H9 (cell line): ENCODE measurements around the gene LIMK2. TPM values are rescaled to one million over a fixed set of nuclear protein-coding genes. Genes with fewer than 3 reads are reported as not detected.

Experiments
- DNase-seq: peaks from one replicate; pipeline ENCODE4 v3.0.0-alpha.2; 2017
- H2AFZ ChIP-seq: one replicate; pipeline ENCODE4 v1.6.1; 2013; ENCODE audit warnings: mild to moderate bottlenecking, low read length, control low read depth, moderate library complexity
- H2AK5ac ChIP-seq: 2 replicates; pipeline ENCODE4 v1.6.1; 2013; ENCODE audit warnings: low read length, control low read depth, mixed read lengths; ENCODE audit not compliant: insufficient read length
- H2BK120ac ChIP-seq: one replicate; pipeline ENCODE4 v1.6.1; 2013; ENCODE audit warnings: low read depth, mild to moderate bottlenecking, low read length, control low read depth, inconsistent platforms; ENCODE audit not compliant: poor library complexity, severe bottlenecking
- H2BK12ac ChIP-seq: 2 replicates; pipeline ENCODE4 v1.6.1; 2013; ENCODE audit warnings: low read length, control low read depth, mixed read lengths, low read depth; ENCODE audit not compliant: insufficient read length
- H2BK15ac ChIP-seq: 2 replicates; pipeline ENCODE4 v1.6.1; 2013; ENCODE audit warnings: low read depth, low read length, control low read depth
- H2BK20ac ChIP-seq: one replicate; pipeline ENCODE4 v1.6.1; 2013; ENCODE audit warnings: low read depth, mild to moderate bottlenecking, low read length, control low read depth, inconsistent platforms; ENCODE audit not compliant: poor library complexity, severe bottlenecking
- H2BK5ac ChIP-seq: 2 replicates; pipeline ENCODE4 v1.6.1; 2013; ENCODE audit warnings: low read length, control low read depth, mixed read lengths; ENCODE audit not compliant: insufficient read length
- H3K14ac ChIP-seq: 2 replicates; pipeline ENCODE4 v1.6.1; 2013; ENCODE audit warnings: low read length, control low read depth; ENCODE audit not compliant: insufficient read depth
- H3K18ac ChIP-seq: 2 replicates; pipeline ENCODE4 v1.6.1; 2013; ENCODE audit warnings: low read depth, mild to moderate bottlenecking, mixed read lengths, low read length, control low read depth; ENCODE audit not compliant: insufficient read length
- H3K23ac ChIP-seq: 2 replicates; pipeline ENCODE4 v1.6.1; 2013; ENCODE audit warnings: low read length, control low read depth, mixed read lengths, low read depth; ENCODE audit not compliant: insufficient read length
- H3K23me2 ChIP-seq: 2 replicates; pipeline ENCODE4 v1.6.1; 2013; ENCODE audit warnings: low read depth, mild to moderate bottlenecking, mixed read lengths, low read length, control low read depth; ENCODE audit not compliant: insufficient read length, poor library complexity, severe bottlenecking
- H3K27ac ChIP-seq: 2 replicates; pipeline ENCODE4 v1.5.1; 2013; ENCODE audit warnings: low read length, control low read depth, mixed read lengths, low read depth; ENCODE audit not compliant: insufficient read length
- H3K27me3 ChIP-seq: 2 replicates; pipeline ENCODE4 v1.6.1; 2013; ENCODE audit warnings: low read length, control low read depth, inconsistent platforms; ENCODE audit not compliant: insufficient read depth
- H3K4ac ChIP-seq: 2 replicates; pipeline ENCODE4 v1.6.1; 2013; ENCODE audit warnings: low read depth, mild to moderate bottlenecking, control low read depth, inconsistent platforms, low read length, moderate library complexity
- H3K4me1 ChIP-seq: 2 replicates; pipeline ENCODE4 v1.6.1; 2013; ENCODE audit warnings: low read length, control low read depth, inconsistent platforms; ENCODE audit not compliant: insufficient read depth
- H3K4me2 ChIP-seq: 2 replicates; pipeline ENCODE4 v1.6.1; 2013; ENCODE audit warnings: low read length, control low read depth, mixed read lengths; ENCODE audit not compliant: insufficient read length, insufficient read depth
- H3K56ac ChIP-seq: 2 replicates; pipeline ENCODE4 v1.6.1; 2013; ENCODE audit warnings: low read depth, mild to moderate bottlenecking, mixed read lengths, low read length, control low read depth; ENCODE audit not compliant: insufficient read length
- H3K79me1 ChIP-seq: 2 replicates; pipeline ENCODE4 v1.6.1; 2013; ENCODE audit warnings: low read depth, mild to moderate bottlenecking, moderate library complexity, low read length, control low read depth, inconsistent platforms; ENCODE audit not compliant: insufficient read depth, poor library complexity, severe bottlenecking
- H3K79me2 ChIP-seq: 2 replicates; pipeline ENCODE4 v1.6.1; 2013; ENCODE audit warnings: low read length, control low read depth, inconsistent platforms; ENCODE audit not compliant: insufficient read depth
- H3K9ac ChIP-seq: 2 replicates; pipeline ENCODE4 v1.6.1; 2013; ENCODE audit warnings: low read length, control low read depth, mixed read lengths; ENCODE audit not compliant: insufficient read length; ENCODE audit errors: extremely low read depth
- H3K9me3 ChIP-seq: one replicate; pipeline ENCODE4 v1.6.1; 2013; ENCODE audit warnings: low read depth, low read length, inconsistent platforms; ENCODE audit not compliant: control insufficient read depth
- H3T11ph ChIP-seq: one replicate; pipeline ENCODE4 v1.6.1; 2013; ENCODE audit warnings: mild to moderate bottlenecking, low read length, control low read depth, inconsistent platforms
- H4K20me1 ChIP-seq: one replicate; pipeline ENCODE4 v1.6.1; 2013; ENCODE audit not compliant: control insufficient read depth, insufficient read length, insufficient read depth
- H4K5ac ChIP-seq: 2 replicates; pipeline ENCODE4 v1.6.1; 2013; ENCODE audit warnings: low read depth, mild to moderate bottlenecking, mixed read lengths, low read length, control low read depth; ENCODE audit not compliant: insufficient read length
- H4K8ac ChIP-seq: replicated peaks from 2 replicates; pipeline ENCODE4 v1.6.1; 2013; ENCODE audit warnings: low read length, control low read depth, mixed read lengths, low read depth; ENCODE audit not compliant: insufficient read length
- H4K91ac ChIP-seq: 2 replicates; pipeline ENCODE4 v1.6.1; 2013; ENCODE audit warnings: low read depth, mild to moderate bottlenecking, moderate library complexity, mixed read lengths, low read length, control low read depth; ENCODE audit not compliant: insufficient read length
- H3K27ac Mint-ChIP-seq, 3 experiments: 2 replicates in 2 of 3; 3 replicates in 1 of 3; pipeline ENCODE4 v1.8.0; 2020 to 2021; ENCODE audit warnings: mixed read lengths in 3 of 3, mild to moderate bottlenecking in 1 of 3, moderate library complexity in 1 of 3
- H3K27me3 Mint-ChIP-seq: 2 replicates; pipeline ENCODE4 v1.8.0; 2021; ENCODE audit warnings: low read depth, mild to moderate bottlenecking, moderate library complexity, mixed read lengths
- H3K36me3 Mint-ChIP-seq, 3 experiments: 2 replicates in 2 of 3; 3 replicates in 1 of 3; pipeline ENCODE4 v1.8.0; 2020 to 2021; ENCODE audit warnings: low read depth in 3 of 3, mixed read lengths in 3 of 3; ENCODE audit not compliant: insufficient read depth in 1 of 3
- H3K4me1 Mint-ChIP-seq, 2 experiments: 2 replicates each; pipeline ENCODE4 v1.8.0; 2020; ENCODE audit warnings: mixed read lengths in 2 of 2
- H3K4me3 Mint-ChIP-seq, 2 experiments: 2 replicates in 1 of 2; 3 replicates in 1 of 2; pipeline ENCODE4 v1.8.0; 2020 to 2021; ENCODE audit warnings: mild to moderate bottlenecking in 2 of 2, mixed read lengths in 2 of 2, moderate library complexity in 1 of 2
- H3K9me3 Mint-ChIP-seq, 2 experiments: 2 replicates in 1 of 2; 3 replicates in 1 of 2; pipeline ENCODE4 v1.8.0; 2020; ENCODE audit warnings: mild to moderate bottlenecking in 2 of 2, mixed read lengths in 2 of 2, moderate library complexity in 1 of 2
- CTCF ChIP-seq: fragments of 200-600 bp; sonication (generic); conservative IDR thresholded peaks from 3 replicates; pipeline ENCODE4 v1.8.0; 2021; ENCODE audit warnings: antibody characterized with exemption, mild to moderate bottlenecking
- WGBS: extraction: QIAGEN DNeasy Blood & Tissue Kit; methylation state at CpG from one replicate; pipeline ENCODE4 v1.1.7; 2013; ENCODE audit warnings: missing lambda C conversion rate, low lambda C conversion rate, mixed read lengths; ENCODE audit not compliant: insufficient read length; ENCODE audit errors: extremely low coverage; 5-methylcytosine and 5-hydroxymethylcytosine counted together
- total RNA-seq: library from RNA; stranded (reverse); gene quantifications from 2 replicates; pipeline ENCODE4 v1.2.1, GENCODE V29; 2021

LIMK2 gene
- total RNA-seq, 1 experiment from 2014 or later = 51.3 TPM

- peaks cover 6% of the 10 kb centered on the region for H3K23me2 ChIP-seq
- peaks cover 19 to 20% of the 10 kb centered on the region in 2 experiments for H3K4me1 Mint-ChIP-seq
- no peak overlapping the region for H3K18ac ChIP-seq
- H2AFZ ChIP-seq = no peak overlapping the region
- no peak overlapping the region for H2BK12ac ChIP-seq
- no peaks in the 10 kb centered on the region for H3K9me3 Mint-ChIP-seq
- H3K9me3 ChIP-seq = no peaks in the 10 kb centered on the region
- peak overlapping the region; percentile 92 to 93 for H3K4me3 Mint-ChIP-seq
- H3K27me3 ChIP-seq = no peaks in the 10 kb centered on the region
- H3K4ac ChIP-seq = no peak overlapping the region
- H3K27ac Mint-ChIP-seq = peak overlapping the region in 1 of 3 experiments; percentile 89; a peak in 3 of 7 replicates
- no peak overlapping the region for H3K56ac ChIP-seq
- peaks cover 1% of the 10 kb centered on the region; the same call in 1 of the 2 replicates for H3K27me3 Mint-ChIP-seq
- peak overlapping the region; percentile 35 for H3K4me2 ChIP-seq
- H4K5ac ChIP-seq = no peak overlapping the region
- H2BK15ac ChIP-seq = no peak overlapping the region
- H3K9ac ChIP-seq = peak overlapping the region; percentile 65
- H3K4me1 ChIP-seq = no peaks in the 10 kb centered on the region
- H3K79me2 ChIP-seq = peaks cover 2% of the 10 kb centered on the region; the same call in 1 of the 2 replicates
- H4K91ac ChIP-seq = no peak overlapping the region
- no peak overlapping the region for H3T11ph ChIP-seq
- no peak overlapping the region for H2AK5ac ChIP-seq
- H2BK5ac ChIP-seq = no peak overlapping the region
- no peak overlapping the region for H2BK120ac ChIP-seq
- no peak overlapping the region for H3K23ac ChIP-seq
- H3K79me1 ChIP-seq = peaks cover 3% of the 10 kb centered on the region
- DNase-seq = no peak
- H4K20me1 ChIP-seq = no peaks in the 10 kb centered on the region
- peak overlapping the region; percentile 80 for H3K14ac ChIP-seq
- no peak overlapping the region for H3K27ac ChIP-seq
- no peak overlapping the region for H2BK20ac ChIP-seq
- TF ChIP-seq CTCF = no peak
- H4K8ac ChIP-seq = no peak overlapping the region
- peaks cover 0 to 6% (median 5%) of the 10 kb centered on the region in 3 experiments; a peak in 1 of 7 replicates for H3K36me3 Mint-ChIP-seq
- WGBS = no CpG with 5 or more reads among the region's 11 CpGs
Observed at GRCh38 chr22:31212783-31213629, 908 bp downstream of the LIMK2 start.
